GM19193 (cell line): ENCODE data around the gene SPCS1.

Experiments used
- POLR2A ChIP-seq: IDR thresholded peaks from 4 replicates; pipeline ENCODE4 v1.6.1; 2011; ENCODE audit not compliant: insufficient read depth, insufficient read length; ENCODE audit errors: extremely low read depth

SPCS1 gene

GRCh38 chr3:52705688-52706686 is at the start of gene SPCS1, which contains the start of gene GLT8D1:
Gene SPCS1, plus strand, starts transcription at chr3:52706106. Its CDS starts 141 bp downstream, at chr3:52706247.
Gene GLT8D1, minus strand, starts transcription at chr3:52705791. Its CDS starts 5,331 bp downstream, at chr3:52700460.
- TF ChIP-seq POLR2A = peak; percentile 85

GRCh38 chr3:52660046-52660445 is 45.9 kb upstream of the SPCS1 start:
- no peak for TF ChIP-seq POLR2A

- no peak for TF ChIP-seq POLR2A
These were observed 42.8 kb upstream of the SPCS1 start for GRCh38 chr3:52663098-52663497.

DNA sequence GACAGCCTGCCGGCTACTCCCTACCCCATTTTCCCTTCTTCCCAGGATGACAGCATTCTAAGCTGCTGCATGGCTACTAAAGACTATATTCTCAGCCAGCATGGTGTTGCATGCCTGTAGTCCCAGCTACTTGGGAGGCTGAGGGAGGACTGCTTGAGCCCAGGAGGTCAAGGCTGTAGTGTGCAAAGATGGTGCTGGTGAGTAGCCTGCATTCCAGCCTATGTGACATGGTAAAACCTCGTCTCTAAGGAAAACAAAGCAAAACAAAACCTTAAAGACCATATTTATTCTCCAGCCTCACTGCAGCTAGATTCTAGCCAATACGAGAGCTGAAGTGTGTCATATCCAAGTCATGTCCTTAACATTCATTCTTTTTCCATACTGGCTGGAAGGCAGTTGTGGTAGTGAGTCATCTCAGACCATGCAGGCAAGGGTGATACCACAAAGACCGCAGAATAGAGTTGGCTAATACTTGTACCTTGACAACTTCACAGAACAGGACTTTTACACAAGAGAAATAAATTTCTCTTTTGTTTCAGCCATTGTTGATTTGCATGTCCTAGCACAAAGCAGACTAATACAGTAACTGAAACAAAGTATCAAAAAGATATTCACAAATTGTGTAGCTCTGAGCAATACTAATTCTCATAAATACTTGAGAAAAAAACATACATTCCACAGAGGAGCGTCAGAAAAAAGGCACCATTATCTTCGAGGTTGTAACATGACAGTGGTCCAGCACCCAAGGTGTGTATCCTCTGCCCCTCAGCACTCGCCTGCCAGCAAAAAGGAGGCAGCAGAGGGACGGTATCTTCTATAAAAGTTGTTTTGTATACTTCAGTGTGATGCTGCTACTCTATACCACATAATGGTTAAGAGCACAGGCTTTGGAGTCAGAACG is 35.0 kb upstream of the SPCS1 start:
- TF ChIP-seq POLR2A = no peak

DNA sequence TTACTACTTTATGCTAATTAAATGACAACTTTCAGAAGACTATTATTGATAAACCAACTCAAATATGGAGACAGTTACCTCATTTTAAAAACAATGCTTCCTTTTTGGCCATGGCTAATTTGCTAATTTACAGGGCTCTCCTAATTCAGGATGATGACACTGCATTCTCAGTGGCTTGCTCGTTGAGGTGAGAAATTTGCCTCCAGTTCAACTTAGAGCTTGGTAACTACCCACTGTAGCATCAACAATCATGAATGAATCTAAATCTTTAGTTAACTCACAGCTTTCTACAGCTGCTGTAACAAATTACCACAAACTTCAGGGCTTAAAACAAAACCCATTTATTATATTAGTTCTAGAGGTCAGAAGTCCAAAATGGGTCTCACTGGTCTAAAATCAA is 34.2 kb upstream of the SPCS1 start:
- TF ChIP-seq POLR2A = no peak

DNA sequence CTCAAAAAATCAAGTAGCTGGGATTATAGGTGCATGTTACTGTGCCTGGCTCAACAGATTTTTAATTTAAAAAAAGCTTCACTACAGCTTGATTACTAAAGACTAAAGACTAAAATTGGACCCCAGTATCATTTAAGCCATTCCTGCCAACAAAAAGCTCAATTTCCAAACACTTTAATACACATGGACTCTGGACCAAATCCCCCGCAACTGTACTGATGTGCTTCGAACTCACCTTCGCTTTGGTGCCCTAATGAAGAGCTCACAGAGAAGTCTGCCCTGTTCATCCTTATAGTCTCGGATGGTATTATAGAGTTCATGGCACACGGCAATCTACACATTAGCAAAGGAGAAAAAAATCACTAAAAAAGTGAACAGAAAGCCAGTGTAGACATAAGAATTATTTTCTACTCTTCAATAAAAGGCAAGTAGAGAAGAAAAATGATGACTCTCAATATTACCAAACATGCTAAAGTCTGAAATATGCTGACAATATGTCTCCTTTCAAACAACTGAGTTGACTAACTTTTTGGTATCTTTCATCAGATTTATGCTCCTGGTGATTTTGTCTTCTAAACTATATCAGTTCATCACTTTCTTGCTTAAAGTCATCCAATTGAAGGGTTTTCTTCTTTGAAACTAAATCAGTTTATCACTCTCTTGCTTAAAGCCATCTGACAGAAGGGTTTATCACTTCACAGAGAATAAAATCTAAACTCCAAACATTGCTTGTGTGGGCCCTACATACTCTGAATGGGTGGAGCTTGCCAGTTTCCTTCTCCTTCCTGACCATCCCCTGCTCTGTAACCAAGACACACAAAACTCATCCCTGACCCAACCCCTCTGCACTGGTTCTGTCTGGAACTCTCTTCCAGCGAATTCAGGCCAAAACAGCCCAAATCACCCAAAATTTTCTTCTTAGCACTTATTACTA is 27.4 kb upstream of the SPCS1 start:
- TF ChIP-seq POLR2A = no peak

DNA sequence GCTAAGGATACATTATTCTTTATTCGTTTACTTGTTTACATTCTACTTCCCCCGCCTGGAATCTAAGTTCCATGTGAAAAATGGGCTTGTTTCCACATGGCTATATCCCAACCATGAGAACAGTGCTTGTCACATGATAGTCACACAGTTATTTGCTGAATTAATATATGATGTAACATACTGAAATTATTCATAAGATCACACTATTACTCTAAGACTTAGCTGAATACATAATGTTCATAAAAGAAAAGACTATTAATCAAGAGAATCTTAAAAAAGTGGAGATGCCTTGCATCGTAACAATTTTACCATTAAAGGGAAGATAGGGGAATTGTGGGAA is 26.7 kb upstream of the SPCS1 start:
- no peak for TF ChIP-seq POLR2A

- TF ChIP-seq POLR2A = no peak
These were observed 26.1 kb upstream of the SPCS1 start for GRCh38 chr3:52679811-52680210.

DNA sequence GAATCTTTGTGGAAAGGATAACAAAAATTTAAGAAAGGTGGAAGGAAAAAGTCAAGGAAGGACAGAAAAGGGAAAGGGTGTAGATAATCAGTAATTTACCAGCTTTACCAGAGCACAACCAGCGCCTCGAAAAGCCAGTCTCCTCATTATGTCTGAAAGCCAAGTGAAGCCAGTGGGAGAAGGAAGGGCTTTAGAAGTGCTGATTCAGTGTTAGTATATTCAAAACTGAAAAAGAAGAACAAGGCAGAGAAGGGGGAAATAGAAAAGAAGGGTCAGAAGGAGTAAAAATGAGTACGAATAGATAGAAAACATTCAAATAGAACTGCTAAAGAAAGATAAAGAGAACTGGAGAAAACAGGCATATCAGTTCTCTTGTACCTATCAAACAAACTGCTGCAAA is 24.3 kb upstream of the SPCS1 start:
- TF ChIP-seq POLR2A = no peak

DNA sequence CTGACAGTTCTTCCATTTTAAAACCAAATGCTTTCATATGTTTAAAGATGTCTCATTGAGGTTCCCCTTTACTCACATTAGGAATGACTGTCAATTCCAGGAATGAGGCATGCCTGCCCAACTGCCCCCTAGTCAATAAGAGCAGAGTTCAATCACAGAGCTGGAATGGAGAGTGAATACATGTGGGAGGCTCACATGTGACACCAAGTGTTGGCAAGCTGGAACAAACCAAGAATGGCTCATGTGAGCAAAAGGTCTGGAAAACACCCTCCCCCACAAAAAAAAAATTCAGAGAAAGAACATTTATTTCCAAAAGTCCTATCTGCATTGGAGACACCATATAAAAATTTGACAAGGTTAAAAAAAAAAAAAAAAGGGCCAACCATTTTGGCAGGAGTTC is 23.9 kb upstream of the SPCS1 start:
- no peak for TF ChIP-seq POLR2A

DNA sequence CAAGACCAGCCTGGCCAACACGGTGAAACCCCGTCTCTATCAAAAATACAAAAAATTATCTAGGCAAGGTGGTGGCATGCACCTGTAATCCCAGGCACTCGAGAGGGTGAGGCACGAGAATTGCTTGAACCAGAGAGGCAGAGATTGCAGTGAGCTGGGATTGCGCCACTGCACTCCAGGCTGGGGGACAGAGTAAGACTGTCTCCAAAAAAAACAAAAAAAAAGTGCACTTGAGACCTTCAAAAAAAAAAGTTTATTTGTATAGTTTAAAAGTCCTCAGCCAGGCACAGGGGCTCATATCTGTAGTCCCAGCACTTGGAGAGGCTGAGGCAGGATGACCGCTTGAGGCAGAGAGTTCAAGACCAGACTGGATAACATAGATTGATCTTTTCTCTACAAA is 22.3 kb upstream of the SPCS1 start:
- no peak for TF ChIP-seq POLR2A

- TF ChIP-seq POLR2A = no peak
These were observed 21.7 kb upstream of the SPCS1 start for GRCh38 chr3:52684184-52684583.

DNA sequence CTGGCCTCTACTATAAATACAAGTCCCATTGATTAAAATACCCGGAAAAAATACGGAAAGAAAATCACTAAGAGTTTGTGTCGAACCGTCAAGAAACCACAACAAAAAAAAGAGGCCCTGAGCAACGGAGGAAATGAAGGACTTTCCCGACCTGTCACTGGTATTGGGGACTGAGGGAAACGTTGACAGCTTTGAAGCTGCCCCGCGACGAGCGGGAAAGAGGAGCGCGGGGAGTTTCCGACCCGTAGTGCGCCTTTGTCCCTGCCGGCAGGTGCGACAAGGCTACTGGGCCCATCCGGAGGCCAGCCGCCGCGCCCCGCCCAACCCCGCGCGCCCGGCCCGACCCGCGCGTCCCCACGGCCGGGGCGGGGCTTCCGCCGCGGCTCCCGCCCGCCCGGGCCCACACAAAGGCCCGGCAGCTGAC is 20.6 kb upstream of the SPCS1 start:
- no peak for TF ChIP-seq POLR2A
